ENCODE results near the gene GDF3.
"Not testable (repeated sequence)": the region's sequence is repeated elsewhere in the genome, so short reads cannot be mapped to it uniquely, and the experiment has no call there.

The GDF3 gene
- 0 reads per million in 4 experiments for total RNA-seq

DNA sequence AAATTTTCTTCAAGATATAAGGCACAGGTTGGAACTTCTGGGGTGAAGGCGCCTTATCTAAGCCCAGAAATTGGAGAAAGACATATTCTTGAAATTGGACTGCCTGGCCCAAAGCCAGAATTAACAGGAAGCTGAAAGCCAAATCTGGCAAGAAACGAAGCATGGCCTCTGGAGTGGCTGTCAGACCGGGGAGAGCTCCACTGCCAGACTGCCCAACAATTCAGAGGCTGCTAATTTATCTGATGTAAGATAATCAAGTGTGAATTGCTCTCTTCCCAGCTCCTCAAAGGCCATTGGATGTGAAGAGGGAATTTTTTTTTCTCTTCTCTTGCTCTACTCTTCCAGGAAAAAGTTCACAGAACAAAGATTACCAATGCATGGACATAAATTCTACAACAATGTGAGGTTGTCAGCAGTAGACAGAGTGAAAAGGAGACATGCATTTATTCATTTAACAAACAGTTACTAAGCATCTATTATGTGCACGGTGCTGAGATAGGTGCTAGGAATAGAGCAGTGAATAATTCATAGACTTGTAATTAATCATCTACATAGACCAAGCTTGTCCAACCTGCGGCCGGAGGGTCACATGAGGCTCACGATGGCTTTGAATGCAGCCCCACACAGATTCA lies at the start of gene GDF3:
GDF3 (minus strand) TSS at position 210 of the 632 bp plus-strand sequence; CDS start at position 163, 47 bp downstream.
- no peak for DNase-seq

DNA sequence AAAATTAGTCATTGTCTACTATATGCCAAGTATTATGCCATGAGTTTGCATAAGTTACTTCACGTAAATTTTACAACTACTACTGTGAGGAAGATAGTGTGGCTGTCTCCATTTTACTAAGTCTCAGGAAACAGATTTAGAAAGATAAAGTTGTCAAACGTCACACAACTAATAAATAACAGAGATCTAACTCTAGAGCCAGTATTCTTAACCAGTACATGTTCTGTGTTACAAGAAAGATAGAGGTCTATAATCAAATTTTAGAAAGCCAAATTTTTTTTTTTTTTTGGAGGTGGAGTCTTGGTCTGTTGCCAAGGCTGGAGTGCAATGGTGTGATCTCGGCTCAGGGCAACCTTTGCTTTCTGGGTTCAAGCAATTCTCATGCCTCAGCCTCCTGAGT lies 37.4 kb upstream of the GDF3 start:
- DNase-seq = no peak

DNA sequence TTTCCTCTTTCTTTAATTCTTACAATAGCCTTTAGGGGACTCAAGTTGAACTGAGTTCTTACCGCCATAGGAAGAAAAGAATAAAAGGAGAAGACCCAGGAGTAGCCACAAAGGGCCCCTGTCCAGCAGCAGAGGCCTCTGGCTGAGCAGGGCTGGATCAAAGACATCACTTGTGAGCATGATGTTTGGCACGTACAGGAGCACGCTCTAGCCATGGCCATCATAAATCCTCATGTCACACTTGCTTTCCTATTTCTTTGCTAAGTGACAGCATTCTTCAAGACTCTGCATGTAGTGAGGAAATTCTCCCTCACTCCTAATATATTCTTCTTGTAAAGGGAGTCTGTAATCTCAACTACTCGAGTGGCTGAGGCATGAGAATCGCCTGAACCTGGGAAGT lies 35.9 kb upstream of the GDF3 start:
- DNase-seq = no peak

DNA sequence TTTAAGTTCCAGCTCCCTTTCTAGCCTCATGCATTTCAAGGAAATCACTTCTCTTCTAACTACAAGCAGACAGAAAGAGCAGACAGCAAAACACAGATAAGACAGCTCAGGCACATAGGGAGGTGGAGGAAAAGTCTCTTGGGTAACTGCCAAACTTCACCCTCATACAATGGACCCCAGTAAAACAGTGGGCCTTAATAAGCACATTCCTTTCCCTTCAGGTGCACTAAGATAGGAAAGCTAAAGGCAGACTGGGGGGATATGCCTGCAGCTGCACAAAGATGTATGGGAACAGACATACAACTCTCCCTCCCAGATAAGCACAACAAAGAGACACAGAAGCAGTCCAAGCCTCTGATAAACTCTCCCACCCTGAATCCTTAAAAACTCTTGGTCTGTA lies 35.4 kb upstream of the GDF3 start:
- DNase-seq = not testable (repeated sequence)

DNA sequence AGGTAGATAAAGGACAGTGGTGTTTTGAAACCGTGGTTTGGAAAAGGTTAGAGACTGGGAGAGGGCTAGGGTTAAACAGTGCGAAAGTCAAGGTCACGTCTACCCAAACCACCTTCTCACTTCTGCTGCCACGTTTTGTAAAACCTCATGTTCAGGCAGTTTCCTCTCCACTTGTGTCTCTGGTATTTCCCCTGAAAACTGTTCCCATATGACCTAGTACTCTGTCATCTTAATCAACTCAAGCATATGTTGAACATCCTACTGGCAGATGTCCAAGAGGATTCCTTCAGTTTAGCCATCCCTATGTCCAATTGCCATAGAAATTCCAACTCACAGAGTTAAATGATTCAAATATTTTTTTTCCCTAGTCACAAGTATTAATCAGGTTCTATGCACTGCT lies 34.2 kb upstream of the GDF3 start:
- no peak for DNase-seq

- no peak for DNase-seq
Observed at GRCh38 chr12:7723926-7724325, 28.4 kb upstream of the GDF3 start.

GRCh38 chr12:7719946-7720730 lies 24.6 kb upstream of the GDF3 start:
- no peak for DNase-seq

GRCh38 chr12:7716381-7716780 lies 20.8 kb upstream of the GDF3 start:
- DNase-seq = no peak

DNA sequence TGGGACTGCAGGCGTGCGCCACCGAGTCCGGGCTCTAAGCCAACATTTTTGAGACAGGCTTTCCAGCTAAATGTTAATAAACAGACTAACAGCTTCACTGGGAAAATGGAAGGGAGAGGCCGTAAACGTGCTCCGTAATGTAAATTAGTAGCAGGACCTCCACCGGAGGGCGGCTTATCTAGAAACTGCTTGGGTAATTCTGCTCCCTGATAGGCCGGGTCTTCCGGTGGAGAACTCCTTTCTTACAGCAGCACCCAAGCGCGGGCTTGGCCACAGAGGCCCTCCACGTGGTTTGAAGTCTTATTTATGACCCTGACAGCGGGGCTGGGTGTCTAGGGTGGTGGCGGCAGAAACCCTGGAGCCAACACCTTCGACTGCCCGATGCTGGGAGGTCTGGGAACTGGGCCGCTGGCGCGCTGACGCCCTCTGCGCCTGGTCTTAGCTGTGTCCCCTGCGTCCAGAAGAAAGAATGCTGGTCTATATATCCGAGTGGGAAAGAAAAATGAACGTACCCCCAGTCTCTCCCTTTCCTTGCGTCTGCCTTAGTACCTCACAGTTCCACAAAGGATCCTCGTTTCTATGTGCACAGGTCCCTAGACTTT lies 17.4 kb upstream of the GDF3 start:
- DNase-seq = no peak

DNA sequence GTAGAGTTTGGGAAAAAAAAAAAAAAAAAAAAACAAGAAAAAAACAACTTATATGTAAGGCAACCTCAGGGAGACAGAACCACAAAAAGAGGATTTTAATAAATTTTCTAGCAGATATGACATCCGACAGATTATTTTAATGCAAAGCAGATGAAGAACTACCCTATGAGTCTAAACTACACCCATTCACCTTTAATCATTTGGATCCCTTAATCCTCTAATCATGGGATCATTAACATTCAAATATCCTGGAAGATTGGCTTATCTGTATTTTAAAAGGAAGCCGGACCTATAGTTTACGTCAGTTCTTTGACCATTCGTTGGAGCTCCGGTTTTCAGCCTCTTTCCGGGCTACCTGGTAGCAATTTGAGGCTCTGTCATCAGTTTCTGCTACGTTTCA lies 15.6 kb upstream of the GDF3 start, which contains the start of gene DPPA3:
DPPA3 (plus strand) TSS at position 301 of the 400 bp plus-strand sequence. CDS start 138 bp downstream, outside the sequence.
- DNase-seq = no peak

DNA sequence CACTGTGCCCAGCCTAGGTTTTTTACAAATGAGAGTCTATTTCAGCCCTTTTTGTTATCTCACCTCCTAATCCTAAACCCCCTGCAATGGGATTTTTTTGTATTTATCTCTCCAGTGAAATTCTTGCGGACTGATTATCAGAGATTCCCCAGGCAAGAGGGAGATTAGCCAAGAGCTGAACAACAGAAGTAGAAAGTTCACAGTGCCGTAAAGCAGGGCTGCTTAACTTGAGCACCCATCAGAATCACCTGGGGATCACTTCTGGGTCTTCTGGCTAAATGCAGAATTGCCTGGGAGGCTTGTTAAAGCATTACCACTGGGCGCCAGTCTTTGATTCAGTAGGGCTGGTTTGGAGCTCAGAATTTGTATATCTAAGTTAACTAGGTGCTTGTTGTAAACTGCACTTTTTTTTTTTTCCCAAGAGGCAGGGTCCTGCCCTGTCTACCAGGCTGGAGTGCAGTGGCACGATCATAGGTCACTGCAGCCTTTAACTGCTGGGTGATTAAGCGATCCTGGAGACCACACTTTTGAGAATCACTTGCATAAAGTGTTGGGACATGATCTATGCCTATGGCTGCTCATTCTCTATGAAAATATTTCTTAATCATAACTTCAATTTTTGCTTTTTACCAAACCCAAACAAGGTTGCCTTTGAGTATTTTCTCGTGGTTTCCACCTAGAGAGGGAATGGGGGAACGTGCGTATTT lies 14.5 kb upstream of the GDF3 start:
- DNase-seq = no peak

GRCh38 chr12:7705846-7706245 lies 10.3 kb upstream of the GDF3 start:
- DNase-seq = no peak

DNA sequence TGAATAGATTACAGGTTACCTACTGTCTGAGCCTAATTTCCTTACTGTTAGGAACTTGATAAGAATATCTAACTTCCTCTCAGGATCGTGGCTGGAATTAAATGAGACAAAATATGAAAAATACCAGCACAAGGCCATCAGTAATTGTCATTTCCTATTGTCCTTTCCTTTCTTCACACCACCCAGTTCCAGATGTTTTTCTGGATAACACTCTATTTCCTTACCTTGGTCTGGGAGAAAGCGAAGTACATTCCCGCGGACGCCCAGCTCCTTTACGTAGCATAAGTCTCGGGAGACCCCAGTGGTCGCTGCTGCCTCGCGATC lies 376 bp downstream of the GDF3 start:
- DNase-seq = no peak

GRCh38 chr12:7694556-7695236 lies 879 bp downstream of the GDF3 start:
- DNase-seq = no peak

DNA sequence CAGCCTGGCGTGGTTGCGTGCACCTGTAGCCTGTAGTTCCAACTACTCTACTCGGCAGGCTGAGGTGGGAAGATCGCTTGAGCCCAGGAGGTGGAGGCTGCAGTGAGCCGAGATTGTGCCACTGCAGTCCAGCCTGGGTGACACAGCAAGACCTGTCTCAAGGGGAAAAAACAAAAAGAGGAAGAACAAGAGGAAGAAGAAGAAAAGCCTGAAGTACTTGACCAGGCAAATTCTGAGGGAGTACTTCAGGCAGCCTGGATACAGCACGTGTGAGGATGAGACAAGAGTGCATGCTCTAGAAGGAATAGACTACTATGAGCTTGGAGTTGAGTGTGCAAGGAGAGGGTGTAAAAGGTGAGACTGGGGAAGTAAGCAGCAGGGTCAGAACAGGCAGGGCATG lies 1.8 kb downstream of the GDF3 start:
- no peak for DNase-seq

GRCh38 chr12:7681535-7681934 lies 14.0 kb downstream of the GDF3 start:
- no peak for DNase-seq

DNA sequence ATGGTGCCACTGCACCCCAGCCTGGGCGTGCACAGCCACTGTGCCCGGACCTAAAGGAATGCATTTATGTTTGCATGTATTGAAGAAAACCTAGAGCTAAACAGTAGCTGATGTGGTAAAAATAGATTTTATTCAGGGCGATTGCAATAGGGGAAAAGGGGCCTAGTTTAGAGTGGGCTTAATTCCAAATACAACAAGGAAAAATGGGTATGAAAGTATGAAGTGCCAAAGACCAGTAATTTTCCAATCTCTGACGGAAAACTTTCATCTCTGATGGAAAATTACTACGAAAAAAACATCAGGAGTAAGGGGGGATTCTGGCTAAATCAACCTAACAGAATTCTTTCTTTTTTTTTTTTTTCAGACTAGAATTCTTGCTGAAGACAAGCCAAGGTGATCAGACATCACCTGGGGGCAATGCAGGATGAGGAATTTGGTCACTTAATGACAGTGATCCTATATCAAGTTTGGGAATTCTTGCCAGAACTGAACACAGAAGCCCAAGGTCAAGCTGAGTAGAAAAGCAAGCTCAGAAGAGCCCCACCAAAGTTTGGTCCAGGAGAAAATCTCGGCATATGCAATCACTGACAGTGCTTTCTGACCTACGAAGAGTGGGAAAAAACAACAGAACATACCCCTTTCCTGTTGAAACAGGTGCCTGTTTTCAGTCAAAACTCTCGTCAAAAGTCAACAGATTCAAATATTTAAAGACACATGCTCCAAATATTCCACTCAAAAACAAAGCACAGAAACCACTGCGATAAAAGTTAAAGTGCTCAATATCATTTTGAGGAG lies 16.1 kb downstream of the GDF3 start:
- DNase-seq = no peak

DNA sequence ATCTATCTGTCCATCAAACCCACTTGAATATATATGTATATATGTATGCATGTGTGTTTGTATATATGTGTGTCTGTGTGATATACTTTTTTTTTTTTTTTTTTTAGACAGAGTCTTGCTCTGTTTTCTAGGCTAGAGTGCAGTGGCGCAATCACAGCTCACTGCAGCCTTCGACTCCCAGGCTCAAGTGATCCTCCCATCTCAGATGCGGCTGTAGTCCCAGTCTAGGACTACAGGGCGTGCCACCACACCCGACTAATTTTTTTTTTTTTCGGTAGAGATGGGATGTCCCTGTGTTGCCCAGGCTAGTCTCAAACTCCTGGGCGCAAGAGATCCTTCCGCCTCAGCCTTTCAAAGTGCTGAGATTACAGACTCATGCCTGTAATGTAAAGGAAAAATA lies 16.8 kb downstream of the GDF3 start:
- no peak for DNase-seq

DNA sequence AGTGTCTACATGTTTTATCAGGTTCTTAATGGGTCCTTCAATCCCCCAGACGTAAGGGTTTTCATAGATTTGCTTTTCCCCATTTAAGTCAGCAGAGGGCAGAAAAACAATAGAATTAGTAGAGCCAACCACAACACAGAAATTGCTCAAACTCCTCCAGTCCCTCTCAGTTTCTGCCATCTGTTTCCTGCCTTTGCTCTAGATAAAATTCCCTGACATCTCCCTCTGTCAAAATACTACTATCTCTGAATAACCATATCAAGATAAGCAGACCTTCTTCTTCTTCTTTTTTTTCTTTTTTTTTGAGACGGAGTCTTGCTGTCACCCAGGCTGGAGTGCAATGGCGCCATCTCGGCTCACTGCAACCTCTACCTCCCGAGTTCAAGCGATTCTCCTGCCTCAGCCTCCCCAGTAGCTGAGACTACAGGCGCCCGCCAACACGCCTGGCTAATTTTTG lies 18.1 kb downstream of the GDF3 start:
- not testable (repeated sequence) for DNase-seq

DNA sequence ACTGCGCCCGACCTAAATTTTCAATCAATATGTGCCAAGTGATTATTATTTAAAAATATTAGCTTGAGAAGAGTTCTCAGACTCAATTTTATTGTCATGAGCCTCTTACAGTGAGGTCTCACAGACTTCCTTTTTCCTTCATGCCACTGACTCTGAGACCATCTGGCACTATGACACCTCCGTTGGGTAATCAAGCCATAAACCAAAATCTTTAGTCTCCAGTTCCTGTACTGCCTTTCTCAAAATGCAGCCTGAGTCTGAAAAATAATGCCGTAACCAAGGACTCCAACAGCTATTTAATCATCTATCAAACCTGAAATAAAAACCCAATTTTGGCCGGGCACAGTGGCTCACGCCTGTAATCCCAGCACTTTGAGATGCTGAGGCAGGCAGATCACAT lies 20.1 kb downstream of the GDF3 start:
- DNase-seq = not testable (repeated sequence)

DNA sequence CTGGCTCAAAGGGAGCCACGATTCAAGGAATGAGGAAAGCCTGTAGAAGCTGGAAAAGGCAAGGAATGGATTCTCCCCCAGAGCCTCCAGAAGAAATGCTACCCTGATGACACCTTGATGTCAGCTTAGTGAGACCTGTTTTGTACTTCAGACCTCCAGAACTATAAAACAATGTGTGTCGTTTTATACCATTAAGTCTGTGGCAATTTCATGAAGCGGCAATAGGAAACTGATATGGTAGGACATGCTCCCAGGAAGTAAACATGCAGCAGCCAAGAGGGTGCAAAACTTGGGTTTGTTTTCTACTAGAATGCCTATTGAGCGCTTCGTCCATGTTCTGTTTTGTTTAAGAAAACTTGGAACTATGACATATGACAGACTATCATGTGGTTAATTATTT lies 27.4 kb downstream of the GDF3 start:
- no peak for DNase-seq

GRCh38 chr12:7667125-7667524 lies 28.4 kb downstream of the GDF3 start:
- DNase-seq = no peak
